Measurements from ENCODE around the gene DHDH. TPM values are rescaled to one million over a fixed set of nuclear protein-coding genes. Genes with fewer than 3 reads are reported as not detected.
"Not testable (repeated sequence)": the region's sequence is repeated elsewhere in the genome, so short reads cannot be mapped to it uniquely, and the experiment has no call there.

DHDH gene
- total RNA-seq, 2 experiments from 2014 or later: 4.2 to 4.5 TPM

GRCh38 chr19:48919271-48919670 is 14.2 kb upstream of the DHDH start:
- H3K9me3 Mint-ChIP-seq; H3K27ac Mint-ChIP-seq; intact Hi-C loops (cut with micrococcal nuclease); H3K4me3 Mint-ChIP-seq; H3K27me3 Mint-ChIP-seq (ENCODE audit: low read depth); DNase-seq; H3K4me1 Mint-ChIP-seq (ENCODE audit: low read depth): not testable (repeated sequence)
- H3K36me3 Mint-ChIP-seq (ENCODE audit: low read depth): peaks cover 20% of the 10 kb centered on the region
- CTCF ChIA-PET: interaction anchor here (1.1 kb wide), 1 partner anchor 77 kb away, joined by 3 read pairs; no protein-coding TSS in a partner anchor

- Mint-ChIP-seq H3K36me3 (ENCODE audit: low read depth) (peaks cover 14% of the 10 kb centered on the region), H3K4me3 (no peak overlapping the region), H3K27ac (no peak overlapping the region), H3K9me3 (no peaks in the 10 kb centered on the region), H3K4me1 (ENCODE audit: low read depth) (no peaks in the 10 kb centered on the region), H3K27me3 (ENCODE audit: low read depth) (no peaks in the 10 kb centered on the region)
- DNase-seq: no peak
- CTCF ChIA-PET: no interaction called here
- intact Hi-C loops (cut with micrococcal nuclease): no loop called here
Measured at GRCh38 chr19:48920949-48921348, 12.6 kb upstream of the DHDH start.

GRCh38 chr19:48921721-48922500 is 11.6 kb upstream of the DHDH start:
- H3K4me3 Mint-ChIP-seq: no peak overlapping the region
- H3K27ac Mint-ChIP-seq: no peak overlapping the region
- H3K36me3 Mint-ChIP-seq (ENCODE audit: low read depth): peaks cover 12% of the 10 kb centered on the region
- no peaks in the 10 kb centered on the region for H3K9me3 Mint-ChIP-seq
- H3K27me3 Mint-ChIP-seq (ENCODE audit: low read depth): no peaks in the 10 kb centered on the region
- H3K4me1 Mint-ChIP-seq (ENCODE audit: low read depth): peaks cover 2% of the 10 kb centered on the region
- intact Hi-C loops (cut with micrococcal nuclease): no loop called here
- CTCF ChIA-PET: no interaction called here
- no peak for DNase-seq

- Mint-ChIP-seq H3K9me3 (no peaks in the 10 kb centered on the region), H3K27me3 (ENCODE audit: low read depth) (no peaks in the 10 kb centered on the region), H3K36me3 (ENCODE audit: low read depth) (peaks cover 11% of the 10 kb centered on the region), H3K4me3 (no peak overlapping the region), H3K27ac (no peak overlapping the region), H3K4me1 (ENCODE audit: low read depth) (peaks cover 6% of the 10 kb centered on the region)
- CTCF ChIA-PET: no interaction called here
- no peak for DNase-seq
- intact Hi-C loops (cut with micrococcal nuclease): no loop called here
Measured at GRCh38 chr19:48922548-48923490, 10.7 kb upstream of the DHDH start.

GRCh38 chr19:48925240-48925843 is 8.2 kb upstream of the DHDH start:
- H3K4me3 Mint-ChIP-seq: no peak overlapping the region
- intact Hi-C loops (cut with micrococcal nuclease): no loop called here
- H3K4me1 Mint-ChIP-seq (ENCODE audit: low read depth): peaks cover 6% of the 10 kb centered on the region
- DNase-seq: peak; percentile 28
- no peak overlapping the region for H3K27ac Mint-ChIP-seq
- H3K9me3 Mint-ChIP-seq: no peaks in the 10 kb centered on the region
- H3K27me3 Mint-ChIP-seq (ENCODE audit: low read depth): no peaks in the 10 kb centered on the region
- CTCF ChIA-PET: no interaction called here
- peaks cover 2% of the 10 kb centered on the region for H3K36me3 Mint-ChIP-seq (ENCODE audit: low read depth)

- H3K9me3 Mint-ChIP-seq; DNase-seq; H3K4me3 Mint-ChIP-seq; H3K27me3 Mint-ChIP-seq (ENCODE audit: low read depth); H3K27ac Mint-ChIP-seq; CTCF ChIA-PET; H3K4me1 Mint-ChIP-seq (ENCODE audit: low read depth); H3K36me3 Mint-ChIP-seq (ENCODE audit: low read depth); intact Hi-C loops (cut with micrococcal nuclease): not testable (repeated sequence)
Measured at GRCh38 chr19:48925890-48926289, 7.6 kb upstream of the DHDH start.

- H3K27ac Mint-ChIP-seq: no peak overlapping the region
Measured at GRCh38 chr19:48926909-48927308, 6.6 kb upstream of the DHDH start.

GRCh38 chr19:48927692-48928091 is 5.8 kb upstream of the DHDH start:
- not testable (repeated sequence) for H3K4me1 Mint-ChIP-seq (ENCODE audit: low read depth); DNase-seq; H3K9me3 Mint-ChIP-seq; H3K36me3 Mint-ChIP-seq (ENCODE audit: low read depth); H3K4me3 Mint-ChIP-seq; H3K27ac Mint-ChIP-seq; H3K27me3 Mint-ChIP-seq (ENCODE audit: low read depth)
- CTCF ChIA-PET: interaction anchor here (0.7 to 1.2 kb wide), 2 partner anchors 24 to 85 kb away, joined by 3 read pairs; no protein-coding TSS in a partner anchor
- intact Hi-C loops (cut with micrococcal nuclease): loop anchor here (1.0 kb wide), 1 partner anchor 43 kb away; no protein-coding TSS in a partner anchor

More at GRCh38 chr19:48926909-48927308, 6.6 kb upstream of the DHDH start:
- intact Hi-C loops (cut with micrococcal nuclease): no loop called here
- Mint-ChIP-seq H3K9me3 (no peaks in the 10 kb centered on the region), H3K27me3 (ENCODE audit: low read depth) (no peaks in the 10 kb centered on the region), H3K4me1 (ENCODE audit: low read depth) (peaks cover 6% of the 10 kb centered on the region), H3K4me3 (no peak overlapping the region), H3K36me3 (ENCODE audit: low read depth) (peaks cover 2% of the 10 kb centered on the region)
- DNase-seq: peak; percentile 70
- CTCF ChIA-PET: interaction anchor here (0.7 kb wide), 1 partner anchor 25 kb away, joined by 3 read pairs; no protein-coding TSS in a partner anchor

- Mint-ChIP-seq H3K27ac (no peak overlapping the region), H3K27me3 (ENCODE audit: low read depth) (no peaks in the 10 kb centered on the region), H3K4me3 (no peak overlapping the region), H3K9me3 (no peaks in the 10 kb centered on the region), H3K36me3 (ENCODE audit: low read depth) (no peaks in the 10 kb centered on the region), H3K4me1 (ENCODE audit: low read depth) (peaks cover 9% of the 10 kb centered on the region)
- CTCF ChIA-PET: interaction anchor here (1.2 kb wide), 1 partner anchor 85 kb away, joined by 3 read pairs; no protein-coding TSS in a partner anchor
- intact Hi-C loops (cut with micrococcal nuclease): loop anchor here (1.0 kb wide), 1 partner anchor 42 kb away; no protein-coding TSS in a partner anchor
- no peak for DNase-seq
Measured at GRCh38 chr19:48928164-48929025, 5.1 kb upstream of the DHDH start.

GRCh38 chr19:48934837-48935236 is 1.3 kb downstream of the DHDH start:
- CTCF ChIA-PET: no interaction called here
- peaks cover 7% of the 10 kb centered on the region for H3K4me1 Mint-ChIP-seq (ENCODE audit: low read depth)
- no peak overlapping the region for H3K4me3 Mint-ChIP-seq
- no peaks in the 10 kb centered on the region for H3K27me3 Mint-ChIP-seq (ENCODE audit: low read depth)
- no peak for DNase-seq
- intact Hi-C loops (cut with micrococcal nuclease): no loop called here
- H3K9me3 Mint-ChIP-seq: no peaks in the 10 kb centered on the region
- peaks cover 3% of the 10 kb centered on the region for H3K36me3 Mint-ChIP-seq (ENCODE audit: low read depth)
- no peak overlapping the region for H3K27ac Mint-ChIP-seq

- intact Hi-C loops (cut with micrococcal nuclease): no loop called here
- Mint-ChIP-seq H3K27me3 (ENCODE audit: low read depth) (no peaks in the 10 kb centered on the region), H3K27ac (no peak overlapping the region), H3K9me3 (peaks cover 2% of the 10 kb centered on the region), H3K36me3 (ENCODE audit: low read depth) (peaks cover 7% of the 10 kb centered on the region), H3K4me1 (ENCODE audit: low read depth) (peaks cover 7% of the 10 kb centered on the region), H3K4me3 (no peak overlapping the region)
- CTCF ChIA-PET: no interaction called here
- no peak for DNase-seq
Measured at GRCh38 chr19:48935864-48936263, 2.4 kb downstream of the DHDH start.

Data from activated naive CD4-positive, alpha-beta T cell treated with anti-CD3 and anti-CD28 coated beads for 36 hours (primary cell).